ENCODE data around the gene SPTBN1. TPM values are rescaled to one million over a fixed set of nuclear protein-coding genes. Genes with fewer than 3 reads are reported as not detected.

SPTBN1 gene
- total and polyA plus RNA-seq, 2 of the 13 experiments (the other 11 are each of a cell fraction or from before 2014, with no cell fraction given): 123 to 299 TPM

DNA sequence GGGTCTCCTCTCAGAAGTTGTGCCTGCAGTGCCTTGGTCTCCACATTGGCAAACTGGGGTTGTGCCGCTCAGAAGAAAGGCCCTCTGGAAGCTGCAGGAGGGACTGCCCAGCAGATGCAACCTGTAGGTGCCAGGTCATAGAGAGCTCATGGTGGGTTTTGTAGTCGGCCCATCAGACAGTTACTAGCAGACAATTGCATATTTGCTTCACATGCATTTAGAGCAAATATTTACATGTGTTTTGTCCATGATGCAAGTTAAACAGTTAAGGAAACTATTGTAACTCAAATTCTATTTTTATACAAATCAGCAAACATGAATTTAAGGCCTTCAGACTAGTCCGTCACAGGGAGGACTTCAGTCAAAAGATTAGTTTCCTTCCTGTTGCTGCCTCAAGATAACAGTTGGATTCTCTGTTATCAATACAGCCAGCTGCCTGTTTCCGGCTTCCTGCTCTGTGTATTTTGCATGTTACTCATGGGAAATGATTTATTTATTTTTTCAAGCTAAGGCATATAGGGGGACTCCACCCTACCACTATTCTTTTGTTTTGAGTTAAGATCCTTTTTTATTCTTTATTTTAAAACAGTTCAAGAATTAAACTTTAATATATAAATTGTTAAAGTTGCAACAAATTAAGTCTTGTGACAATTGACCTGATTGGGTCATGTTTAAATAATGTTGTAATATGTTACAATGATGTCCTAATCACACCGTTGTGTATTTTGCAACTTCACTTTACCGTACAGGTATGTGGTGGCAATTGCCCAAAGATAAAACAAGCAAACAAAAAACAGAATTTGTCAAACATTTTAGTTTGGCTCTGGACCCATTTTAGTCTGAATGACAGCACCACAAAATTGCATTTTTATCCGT is 133.5 kb downstream of the SPTBN1 start (continued):
- TF ChIP-seq CREB1 (IDR thresholded peaks at IDR 0.05) (peak; percentile 2; the same call in 1 of the 2 replicates), CREB1 (CRISPR knock-in tag; IDR thresholded peaks at IDR 0.05) (peak; percentile 79), FOXP4 (CRISPR knock-in tag; IDR thresholded peaks at IDR 0.05) (peak; percentile 95), SKIL (CRISPR knock-in tag; IDR thresholded peaks at IDR 0.05; ENCODE audit: borderline replicate concordance) (peak; percentile 74; the same call in 1 of the 2 replicates), ATF1 (CRISPR knock-in tag; IDR thresholded peaks at IDR 0.05) (peak; percentile 50; the same call in 1 of the 2 replicates), ZNF556 (CRISPR knock-in tag; IDR thresholded peaks at IDR 0.05; ENCODE audit: borderline replicate concordance) (peak; percentile 65; the same call in 1 of the 2 replicates), PBX3 (CRISPR knock-in tag; IDR thresholded peaks at IDR 0.05; ENCODE audit: borderline replicate concordance) (no peak), GPN1 (CRISPR knock-in tag; IDR thresholded peaks at IDR 0.05; ENCODE audit: borderline replicate concordance) (no peak), ZNF274 (CRISPR knock-in tag; IDR thresholded peaks at IDR 0.05) (peak; percentile 81), ZMAT3 (CRISPR knock-in tag; conservative IDR thresholded peaks at IDR 0.05) (peak; percentile 34; the same call in 1 of the 2 replicates), TCF7 (IDR thresholded peaks at IDR 0.05; ENCODE audit: low read depth) (peak; percentile 78), HNRNPLL (IDR thresholded peaks at IDR 0.05; ENCODE audit: low read depth, low read length, poor library complexity, severe bottlenecking) (no peak), ELF4 (CRISPR knock-in tag; IDR thresholded peaks at IDR 0.05; ENCODE audit: borderline replicate concordance) (peak; percentile 89), THAP11 (CRISPR knock-in tag; IDR thresholded peaks at IDR 0.05) (peak; percentile 71), TBX2 (CRISPR knock-in tag; IDR thresholded peaks at IDR 0.05; ENCODE audit: borderline replicate concordance) (peak; percentile 78; the same call in 1 of the 2 replicates), GFI1 (CRISPR knock-in tag; IDR thresholded peaks at IDR 0.05; ENCODE audit: borderline replicate concordance) (peak; percentile 93), POLR2AphosphoS2 (IDR thresholded peaks at IDR 0.05; ENCODE audit: low read depth, low read length) (0 out of 2 replicates have a peak, but pooled peaks have one; percentile 4), TBL1XR1 (IDR thresholded peaks at IDR 0.05; ENCODE audit: borderline replicate concordance, low read length, partially characterized antibody) (peak; percentile 53), ZNF10 (CRISPR knock-in tag; IDR thresholded peaks at IDR 0.05; ENCODE audit: borderline replicate concordance, low read depth) (no peak), ZBTB38 (CRISPR knock-in tag; IDR thresholded peaks at IDR 0.05) (peak; percentile 87), ZC3H4 (CRISPR knock-in tag; IDR thresholded peaks at IDR 0.05; ENCODE audit: borderline replicate concordance) (0 out of 2 replicates have a peak, but pooled peaks have one; percentile 29), ZNF121 (CRISPR knock-in tag; IDR thresholded peaks at IDR 0.05) (no peak)
- TF ChIP-seq, protein P1, sequence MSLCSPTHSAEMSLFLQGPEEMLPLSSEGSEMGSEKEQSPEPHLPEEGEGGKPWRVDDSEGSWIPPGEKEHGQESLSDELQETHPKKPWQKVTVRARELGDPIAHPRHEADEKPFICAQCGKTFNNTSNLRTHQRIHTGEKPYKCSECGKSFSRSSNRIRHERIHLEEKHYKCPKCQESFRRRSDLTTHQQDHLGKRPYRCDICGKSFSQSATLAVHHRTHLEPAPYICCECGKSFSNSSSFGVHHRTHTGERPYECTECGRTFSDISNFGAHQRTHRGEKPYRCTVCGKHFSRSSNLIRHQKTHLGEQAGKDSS (CRISPR knock-in tag; IDR thresholded peaks at IDR 0.05; ENCODE audit: borderline replicate concordance, low read depth): 0 out of 2 replicates have a peak, but pooled peaks have one; percentile 40
